DMS 273 (cell line): Measurements from ENCODE around the gene ADCYAP1R1.
"Not testable (repeated sequence)": the region's sequence is repeated elsewhere in the genome, so short reads cannot be mapped to it uniquely, and the experiment has no call there.

Experiments used
- DNase-seq: peaks from one replicate; lab custom pipeline; 2025; ENCODE audit not compliant: unreplicated experiment; lab: John Stamatoyannopoulos, UW

The ADCYAP1R1 gene

DNA sequence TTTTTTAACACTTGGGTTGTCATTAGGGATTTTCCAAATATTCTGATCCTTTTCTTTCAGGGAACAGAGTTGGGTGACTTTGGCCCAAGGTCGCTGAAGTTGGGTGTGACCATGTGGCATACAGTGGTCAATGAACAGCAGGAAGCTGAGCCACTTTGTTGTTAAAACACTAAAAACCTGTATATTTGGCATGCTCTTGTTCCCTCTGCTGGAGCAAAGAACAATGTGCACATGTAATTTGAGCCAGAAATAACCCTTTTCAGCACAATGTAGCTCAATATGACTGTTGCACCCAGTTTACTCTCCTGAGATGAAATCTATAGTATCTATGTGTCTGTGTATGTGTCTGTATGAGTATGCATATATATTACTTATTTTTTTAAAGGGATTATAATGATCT, 74.9 kb downstream of the ADCYAP1R1 start:
- DNase-seq: peak; percentile 52

GRCh38 chr7:31129067-31129466, 77.0 kb downstream of the ADCYAP1R1 start:
- peak; percentile 92 for DNase-seq

- DNase-seq: peak; percentile 93
Observed at GRCh38 chr7:31133497-31133896, 81.4 kb downstream of the ADCYAP1R1 start.

- DNase-seq: peak; percentile 98
Observed at GRCh38 chr7:31134246-31135188, 82.4 kb downstream of the ADCYAP1R1 start.

DNA sequence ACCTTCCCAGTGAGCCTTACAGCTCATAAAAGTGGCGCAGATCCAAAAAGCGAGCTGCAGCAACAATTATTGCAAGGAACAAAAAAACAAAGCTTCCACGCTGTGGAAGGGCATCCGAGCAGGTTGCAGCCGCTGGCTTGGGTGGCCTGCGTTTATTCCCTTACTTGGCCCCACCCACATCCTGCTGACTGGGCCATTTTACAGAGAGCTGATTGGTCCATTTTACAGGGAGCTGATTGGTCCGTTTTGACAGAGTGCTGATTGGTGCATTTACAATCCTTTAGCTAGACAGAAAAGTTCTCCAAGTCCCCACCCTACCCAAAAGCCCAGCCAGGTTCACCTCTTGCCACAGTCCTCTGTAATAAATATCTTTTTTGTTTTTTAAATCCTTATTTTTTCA, 85.1 kb downstream of the ADCYAP1R1 start:
- no peak for DNase-seq

DNA sequence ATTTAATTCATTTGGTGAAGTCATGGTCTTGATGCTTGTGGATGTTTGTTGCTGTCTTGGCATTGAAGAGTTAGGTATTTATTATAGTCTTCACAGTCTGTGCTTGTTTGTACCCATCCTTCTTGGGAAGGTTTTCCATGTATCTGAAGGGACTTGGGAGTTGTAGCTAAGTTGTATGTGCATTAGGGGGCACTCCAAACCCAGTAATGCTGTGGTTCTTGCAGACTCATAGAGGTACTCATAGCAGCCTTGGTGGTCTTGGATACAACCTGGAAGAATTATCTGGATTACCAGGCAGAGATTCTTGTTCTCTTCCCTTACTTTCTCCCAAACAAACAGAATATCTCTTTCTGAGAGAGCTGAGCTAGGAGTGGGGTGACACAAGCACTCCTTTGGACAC, 93.2 kb downstream of the ADCYAP1R1 start:
- DNase-seq: peak; percentile 59

DNA sequence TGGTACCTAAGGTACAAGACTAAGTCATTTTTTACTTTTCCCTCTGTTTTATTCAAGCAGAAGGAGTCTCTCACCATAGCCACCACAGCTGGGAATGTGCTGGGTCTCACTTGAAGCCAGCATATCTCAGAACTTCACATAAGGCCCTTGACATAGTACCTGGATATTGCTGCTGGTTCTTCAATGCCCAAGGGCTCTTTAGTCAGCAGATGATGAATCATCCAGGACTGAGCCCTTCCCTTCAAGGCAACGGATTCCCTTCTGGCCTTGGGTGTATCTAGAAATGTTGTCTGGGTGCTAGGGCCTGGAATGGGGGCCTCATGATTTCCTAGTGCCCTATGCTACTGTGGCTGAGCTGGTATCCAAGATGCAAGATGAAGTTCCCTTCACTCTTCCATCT, 93.9 kb downstream of the ADCYAP1R1 start:
- no peak for DNase-seq

- DNase-seq: no peak
Observed at GRCh38 chr7:31146538-31146937, 94.4 kb downstream of the ADCYAP1R1 start.

- no peak for DNase-seq
Observed at GRCh38 chr7:31151849-31152248, 99.7 kb downstream of the ADCYAP1R1 start.

DNA sequence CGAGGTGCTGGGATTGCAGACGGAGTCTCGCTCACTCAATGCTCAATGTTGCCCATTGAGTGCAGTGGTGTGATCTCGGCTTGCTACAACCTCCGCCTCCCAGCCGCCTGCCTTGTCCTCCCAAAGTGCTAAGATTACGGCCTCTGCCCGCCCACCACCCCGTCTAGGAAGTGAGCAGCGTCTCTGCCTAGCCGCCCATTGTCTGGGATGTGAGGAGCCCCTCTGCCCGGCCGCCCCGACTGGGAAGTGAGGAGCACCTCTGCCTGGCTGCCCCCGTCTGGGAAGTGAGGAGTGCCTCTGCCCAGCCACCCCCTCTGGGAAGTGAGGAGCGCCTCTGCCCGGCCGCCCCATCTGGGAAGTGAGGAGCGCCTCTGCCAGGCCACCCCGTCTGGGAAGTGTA, 101.2 kb downstream of the ADCYAP1R1 start:
- DNase-seq: not testable (repeated sequence)

DNA sequence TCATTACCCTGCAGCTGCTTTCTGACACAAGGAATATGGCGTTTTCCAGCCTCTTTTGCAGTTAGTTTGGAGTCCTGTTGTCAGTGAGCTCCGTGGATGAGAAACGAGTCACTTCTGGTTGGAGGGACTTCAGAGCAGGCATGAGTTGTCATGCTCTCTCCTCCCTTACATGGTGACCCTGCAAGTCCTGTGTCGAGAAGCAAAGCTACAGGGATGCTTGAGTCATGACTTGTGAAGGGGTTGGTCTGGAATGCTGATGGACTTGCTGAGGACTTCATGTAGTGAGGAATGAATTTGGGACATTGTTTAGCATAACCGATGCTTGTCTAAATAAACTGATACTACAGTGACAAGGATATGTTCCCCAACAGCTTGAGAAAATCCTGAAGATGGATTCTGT, 108.8 kb downstream of the ADCYAP1R1 start:
- DNase-seq: no peak
